Ovary (tissue), 9 donors: ENCODE data around the gene ALDOA. TPM values are rescaled to one million over a fixed set of nuclear protein-coding genes. Genes with fewer than 3 reads are reported as not detected.

Source experiments
- DNase-seq, 5 donors: peaks; one replicate each; pipeline ENCODE4 v3.0.0-alpha.2; 2019 to 2020
- H3K27ac ChIP-seq, 2 donors: fragments of 200-600 bp; one replicate each; pipeline versions ENCODE4 v1.5.1 to v1.8.0; 2019 to 2022
- H3K27me3 ChIP-seq: fragments of 200-600 bp; one replicate; pipeline ENCODE4 v1.8.0; 2022
- H3K36me3 ChIP-seq: fragments of 200-600 bp; sonication (generic); one replicate; pipeline ENCODE4 v1.5.1; 2019
- H3K4me1 ChIP-seq: one replicate; pipeline ENCODE4 v1.8.1; 2013; ENCODE audit warnings: mild to moderate bottlenecking, moderate library complexity; ENCODE audit not compliant: insufficient read depth
- H3K4me3 ChIP-seq: fragments of 200-600 bp; sonication (generic); one replicate; pipeline ENCODE4 v1.5.1; 2017
- H3K9me3 ChIP-seq, 2 donors: fragments of 200-600 bp in 1 of 2; sonication (generic) in 1 of 2; one replicate each; pipeline versions ENCODE4 v1.5.1 to v1.8.1; 2013 to 2019; ENCODE audit warnings: mild to moderate bottlenecking in 1 of 2, moderate library complexity in 1 of 2
- CTCF ChIP-seq, 3 donors: fragments of 450-650 bp in 2 of 3; fragments of 200-600 bp in 1 of 3; IDR thresholded peaks; one replicate each; pipeline versions ENCODE4 v1.5.1 to v1.8.0; 2016 to 2022; ENCODE audit warnings: antibody characterized with exemption in 3 of 3, mild to moderate bottlenecking in 1 of 3
- EP300 ChIP-seq: sonication (generic); formaldehyde crosslinking; IDR thresholded peaks from one replicate; pipeline ENCODE4 v1.6.1; 2017; ENCODE audit warnings: antibody characterized with exemption
- WGBS, 3 donors: extraction: QIAGEN DNeasy Blood & Tissue Kit in 1 of 3; methylation state at CpG; one replicate each; pipeline versions ENCODE4 v1.1.5 to v1.1.7; 2013 to 2017; 5-methylcytosine and 5-hydroxymethylcytosine counted together
- intact Hi-C, 4 donors: fragments of 100-400 bp; cut with DNase I; formaldehyde crosslinking; loops; one replicate each; pipeline versions ENCODE4 v1.11.0 to v1.15.1; 2022 to 2023
- polyA plus RNA-seq, 2 donors: library from polyadenylated mRNA; stranded (reverse); fragments of 200-250 nt in 1 of 2; fragments of 350-450 nt in 1 of 2; fragmentation: Illumina TruSeq in 1 of 2; extraction: RNeasy Lipid Tissue Mini Kit (QIAGEN cat#74804) in 1 of 2; gene quantifications; one replicate each; pipeline ENCODE4 v1.2.3, GENCODE V29; 2013 to 2014
- total RNA-seq, 7 donors: library from RNA; depleted of rRNA in 2 of 7; stranded (reverse); fragments of >200 nt in 2 of 7; fragmentation: NEBNext Ultra II Directional in 3 of 7; extraction: Animal tissue kit (Norgen Biotek cat#: 25700) in 3 of 7; gene quantifications; one replicate each; pipeline versions ENCODE4 v1.1.0 to v1.2.4, GENCODE V29; 2016 to 2023
- donor health status: DM: no; HTN: no; CAD: no; lungs with moderate emphysema.
- donor health status: DM: no; HTN: no; CAD: no.
- donor health status: Bipolar disorder and iron deficiency.
- donor health status: DM: yes; HTN: yes; CAD: no.
- donor health status: DM: no; HTN: no; CAD: no.
- donor health status: DM: yes; HTN: yes; CAD: no.

Gene ALDOA
- total and polyA plus RNA-seq, 9 donors: 252 to 1,259 (median 835) TPM

GRCh38 chr16:30091474-30092372 is 26.2 kb downstream of the ALDOA start, which contains the start of gene TBX6:
Gene TBX6 (minus strand): TSS chr16:30091924. CDS start chr16:30091193, 731 bp downstream.
- TF ChIP-seq CTCF (IDR thresholded peaks at IDR 0.05) (peak; percentile 79 to 99 (median 97)), EP300 (no peak)
- WGBS, 3 donors: 0 to 2% (median 1%) methylated on average over 72 to 76 of the region's 76 CpGs
- Histone ChIP-seq H3K9me3 (no peaks in the 10 kb centered on the region), H3K36me3 (no peaks in the 10 kb centered on the region), H3K27ac (peak within 1 kb of the TSS; percentile 66 to 70), H3K4me3 (peak within 1 kb of the TSS; percentile 47), H3K4me1 (peaks cover 12% of the 10 kb centered on the region), H3K27me3 (no peaks in the 10 kb centered on the region)
- DNase-seq: peak; percentile 89 to 95 (median 92)
- intact Hi-C loops: loop anchor here in 3 of 4 donors (2.0 to 10.0 kb wide), 4 partner anchors 27 to 326 kb away; partner anchors contain the start of genes ALDOA (in 1 of the 3) and ZNF48 (in 1 of the 3)

GRCh38 chr16:30092373-30093010 is 26.9 kb downstream of the ALDOA start:
- Histone ChIP-seq H3K4me1 (peaks cover 12% of the 10 kb centered on the region), H3K27ac (peak overlapping the region; percentile 66 to 70), H3K36me3 (no peaks in the 10 kb centered on the region), H3K9me3 (no peaks in the 10 kb centered on the region), H3K27me3 (no peaks in the 10 kb centered on the region), H3K4me3 (peak overlapping the region; percentile 47)
- peak in 2 of 3 donors; percentile 12 to 65 for TF ChIP-seq CTCF (IDR thresholded peaks at IDR 0.05)
- no peak for TF ChIP-seq EP300
- intact Hi-C loops: loop anchor here in 3 of 4 donors (2.0 to 10.0 kb wide), 4 partner anchors 28 to 325 kb away; partner anchors contain the start of genes ALDOA (in 1 of the 3) and ZNF48 (in 1 of the 3)
- WGBS, 3 donors: 6 to 7% (median 7%) methylated on average over 22 of the region's 22 CpGs
- peak; percentile 74 to 88 (median 77) for DNase-seq

GRCh38 chr16:30094541-30095165 is 29.1 kb downstream of the ALDOA start:
- H3K27me3 ChIP-seq: no peaks in the 10 kb centered on the region
- peak overlapping the region; percentile 77 to 95 for H3K27ac ChIP-seq
- intact Hi-C loops: loop anchor here in 2 of 4 donors (5.0 to 10.0 kb wide), 3 partner anchors 300 to 323 kb away; partner anchors contain the start of gene ZNF48 (in 1 of the 2)
- peak overlapping the region; percentile 85 for H3K4me3 ChIP-seq
- WGBS, 3 donors: 68 to 70% (median 69%) methylated on average over 8 to 11 of the region's 11 CpGs
- peak; percentile 51 to 68 (median 65) for DNase-seq
- TF ChIP-seq CTCF (IDR thresholded peaks at IDR 0.05): no peak
- TF ChIP-seq EP300: no peak
- no peaks in the 10 kb centered on the region for H3K36me3 ChIP-seq
- H3K4me1 ChIP-seq: peaks cover 12% of the 10 kb centered on the region
- no peaks in the 10 kb centered on the region for H3K9me3 ChIP-seq
